GM12865 (cell line): Measurements from ENCODE around the gene VPS13D.
A peak's percentile ranks its signal among the peaks of the same experiment; 100 is the strongest.

Source experiments
- DNase-seq: peaks from one replicate; pipeline ENCODE4 v3.0.0; 2010; ENCODE audit warnings: low read depth
- H3K4me3 ChIP-seq: 2 replicates; pipeline ENCODE4 v1.5.1; 2011; ENCODE audit warnings: mild to moderate bottlenecking, low read depth, low read length, control low read depth
- CTCF ChIP-seq: IDR thresholded peaks from 2 replicates; pipeline ENCODE4 v1.5.1; 2011; ENCODE audit warnings: low read length, control low read depth, low read depth, inconsistent platforms; ENCODE audit not compliant: insufficient read depth; ENCODE audit errors: missing control alignments

Gene VPS13D

GRCh38 chr1:12296016-12296415, 66.2 kb downstream of the VPS13D start:
- no peak overlapping the region for H3K4me3 ChIP-seq
- no peak for DNase-seq
- no peak for TF ChIP-seq CTCF

- H3K4me3 ChIP-seq: no peak overlapping the region
- no peak for TF ChIP-seq CTCF
- peak; percentile 61 for DNase-seq
Measured at GRCh38 chr1:12296623-12297022, 66.8 kb downstream of the VPS13D start.

GRCh38 chr1:12300706-12301105, 70.9 kb downstream of the VPS13D start:
- no peak overlapping the region for H3K4me3 ChIP-seq
- TF ChIP-seq CTCF: no peak
- no peak for DNase-seq

GRCh38 chr1:12301518-12302237, 71.8 kb downstream of the VPS13D start:
- no peak for TF ChIP-seq CTCF
- DNase-seq: no peak
- H3K4me3 ChIP-seq: no peak overlapping the region

- TF ChIP-seq CTCF: no peak
- no peak for DNase-seq
- H3K4me3 ChIP-seq: no peak overlapping the region
Measured at GRCh38 chr1:12302798-12303447, 73.1 kb downstream of the VPS13D start.

- H3K4me3 ChIP-seq: no peak overlapping the region
- DNase-seq: no peak
- TF ChIP-seq CTCF: no peak
Measured at GRCh38 chr1:12305377-12305776, 75.5 kb downstream of the VPS13D start.
